ENCODE results near the gene CD2.

The CD2 gene

GRCh38 chr1:116808200-116808847 is 54.1 kb downstream of the CD2 start:
- no peak overlapping the region for H3K9ac ChIP-seq (ENCODE audit: low read depth, low read length, poor library complexity, severe bottlenecking)
- H3K4me1 ChIP-seq (ENCODE audit: insufficient read depth, low read length, poor library complexity, severe bottlenecking), result no peaks in the 10 kb centered on the region
- no peak overlapping the region for H3K4me3 ChIP-seq (ENCODE audit: low read length, poor library complexity, severe bottlenecking)
- H3K9me3 ChIP-seq (ENCODE audit: insufficient read depth, low read depth, low read length), result 0 out of 2 replicates have a peak, but pooled peaks cover 4% of the 10 kb centered on the region
- H3K27me3 ChIP-seq (ENCODE audit: insufficient read depth, low read length, poor library complexity, severe bottlenecking), result no peaks in the 10 kb centered on the region
- no peak for TF ChIP-seq CTCF (conservative IDR thresholded peaks at IDR 0.05; ENCODE audit: low read length)
- TF ChIP-seq EZH2phosphoT487 (IDR thresholded peaks at IDR 0.05; ENCODE audit: borderline replicate concordance), result no peak
- H3K79me2 ChIP-seq (ENCODE audit: insufficient read depth, low read length), result no peaks in the 10 kb centered on the region
- H3K9me2 ChIP-seq (replicated peaks; ENCODE audit: low read depth, low read length), result no peaks in the 10 kb centered on the region
- H2AFZ ChIP-seq (ENCODE audit: low read length), result no peak overlapping the region
- no peak overlapping the region for H3K4me2 ChIP-seq (ENCODE audit: low read depth, low read length, poor library complexity, severe bottlenecking)
- no peaks in the 10 kb centered on the region for H4K20me1 ChIP-seq (ENCODE audit: insufficient read depth, low read length, poor library complexity, severe bottlenecking)
- no peaks in the 10 kb centered on the region for H3F3A ChIP-seq (ENCODE audit: low read depth)
- H3K36me3 ChIP-seq (ENCODE audit: insufficient read depth, low read length), result no peaks in the 10 kb centered on the region

DNA sequence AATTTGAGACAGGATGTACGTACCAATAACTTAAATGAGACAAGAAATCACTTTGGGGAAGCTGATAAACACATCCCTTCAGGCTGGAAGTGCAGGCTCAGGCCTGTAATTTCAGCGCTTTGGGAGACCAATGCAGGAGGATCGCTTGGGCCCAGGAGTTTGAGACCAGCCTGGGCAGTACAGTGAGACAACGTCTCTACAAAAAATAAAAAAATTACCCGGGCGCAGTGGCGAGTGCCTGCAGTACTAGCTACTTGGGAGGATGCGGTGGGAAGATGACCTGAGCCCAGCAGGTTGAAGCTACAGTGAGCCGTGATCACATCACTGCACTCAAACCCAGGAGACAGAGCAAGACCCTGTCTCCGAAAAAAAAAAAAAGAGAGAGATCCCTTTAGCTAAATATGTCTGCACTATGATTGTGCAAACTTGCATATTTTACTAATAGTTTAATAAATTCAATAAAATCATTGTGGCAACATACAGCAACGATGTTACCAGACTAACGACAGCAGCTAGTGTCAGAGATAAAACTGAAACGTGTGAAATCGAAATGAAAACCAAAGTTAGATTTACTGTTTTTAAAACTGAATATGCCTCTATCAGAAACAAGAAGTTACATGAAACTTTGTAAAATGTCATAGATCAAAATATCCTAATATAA is 54.7 kb downstream of the CD2 start:
- Histone ChIP-seq H3K4me2 (ENCODE audit: low read depth, low read length, poor library complexity, severe bottlenecking) (no peak overlapping the region), H3K9me3 (ENCODE audit: insufficient read depth, low read depth, low read length) (0 out of 2 replicates have a peak, but pooled peaks cover 4% of the 10 kb centered on the region), H3K9ac (ENCODE audit: low read depth, low read length, poor library complexity, severe bottlenecking) (no peak overlapping the region), H2AFZ (ENCODE audit: low read length) (no peak overlapping the region), H3K4me3 (ENCODE audit: low read length, poor library complexity, severe bottlenecking) (no peak overlapping the region), H3F3A (ENCODE audit: low read depth) (no peaks in the 10 kb centered on the region), H3K4me1 (ENCODE audit: insufficient read depth, low read length, poor library complexity, severe bottlenecking) (no peaks in the 10 kb centered on the region), H3K27me3 (ENCODE audit: insufficient read depth, low read length, poor library complexity, severe bottlenecking) (no peaks in the 10 kb centered on the region), H3K79me2 (ENCODE audit: insufficient read depth, low read length) (no peaks in the 10 kb centered on the region), H3K9me2 (replicated peaks; ENCODE audit: low read depth, low read length) (no peaks in the 10 kb centered on the region), H3K36me3 (ENCODE audit: insufficient read depth, low read length) (no peaks in the 10 kb centered on the region), H4K20me1 (ENCODE audit: insufficient read depth, low read length, poor library complexity, severe bottlenecking) (no peaks in the 10 kb centered on the region)
- TF ChIP-seq EZH2phosphoT487 (IDR thresholded peaks at IDR 0.05; ENCODE audit: borderline replicate concordance) (no peak), CTCF (conservative IDR thresholded peaks at IDR 0.05; ENCODE audit: low read length) (no peak)

DNA sequence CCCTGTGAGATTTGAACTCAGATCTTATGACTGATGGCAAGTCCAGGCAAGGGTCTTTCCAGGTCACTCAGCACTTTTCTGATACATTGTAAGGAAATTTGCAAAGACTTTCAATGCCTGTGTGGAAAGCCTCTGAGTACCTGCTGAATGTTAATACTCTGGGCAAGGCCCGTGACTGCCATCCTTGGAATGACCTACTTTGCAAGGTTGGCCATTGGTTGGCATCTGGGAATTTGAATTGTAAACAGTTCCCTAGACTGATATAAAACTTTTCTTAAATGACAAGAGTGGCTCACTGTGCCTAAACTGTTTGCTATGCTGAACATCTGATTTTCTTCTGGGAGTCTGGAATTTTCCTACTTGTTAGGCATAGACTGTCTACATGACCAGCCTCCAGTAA is 57.1 kb downstream of the CD2 start:
- H4K20me1 ChIP-seq (ENCODE audit: insufficient read depth, low read length, poor library complexity, severe bottlenecking), result no peaks in the 10 kb centered on the region
- no peak overlapping the region for H3K4me2 ChIP-seq (ENCODE audit: low read depth, low read length, poor library complexity, severe bottlenecking)
- H3K9ac ChIP-seq (ENCODE audit: low read depth, low read length, poor library complexity, severe bottlenecking), result no peak overlapping the region
- H3K36me3 ChIP-seq (ENCODE audit: insufficient read depth, low read length), result no peaks in the 10 kb centered on the region
- H3K79me2 ChIP-seq (ENCODE audit: insufficient read depth, low read length), result no peaks in the 10 kb centered on the region
- H3K9me3 ChIP-seq (ENCODE audit: insufficient read depth, low read depth, low read length), result 0 out of 2 replicates have a peak, but pooled peaks cover 4% of the 10 kb centered on the region
- TF ChIP-seq CTCF (conservative IDR thresholded peaks at IDR 0.05; ENCODE audit: low read length) (no peak), EZH2phosphoT487 (IDR thresholded peaks at IDR 0.05; ENCODE audit: borderline replicate concordance) (no peak)
- H3K9me2 ChIP-seq (replicated peaks; ENCODE audit: low read depth, low read length), result no peaks in the 10 kb centered on the region
- peaks cover 3% of the 10 kb centered on the region for H3K4me1 ChIP-seq (ENCODE audit: insufficient read depth, low read length, poor library complexity, severe bottlenecking)
- H2AFZ ChIP-seq (ENCODE audit: low read length), result no peak overlapping the region
- no peak overlapping the region for H3K4me3 ChIP-seq (ENCODE audit: low read length, poor library complexity, severe bottlenecking)
- no peaks in the 10 kb centered on the region for H3K27me3 ChIP-seq (ENCODE audit: insufficient read depth, low read length, poor library complexity, severe bottlenecking)
- H3F3A ChIP-seq (ENCODE audit: low read depth), result no peaks in the 10 kb centered on the region

All from Loucy (cell line).